NCI-H1092 treated with DMSO at 0.1 percent for 48 hours (cell line): ENCODE measurements around the gene SLC2A1.

ENCODE experiments used
- DNase-seq: peaks from one replicate; lab custom pipeline; 2025; lab: John Stamatoyannopoulos, UW

SLC2A1 gene

DNA sequence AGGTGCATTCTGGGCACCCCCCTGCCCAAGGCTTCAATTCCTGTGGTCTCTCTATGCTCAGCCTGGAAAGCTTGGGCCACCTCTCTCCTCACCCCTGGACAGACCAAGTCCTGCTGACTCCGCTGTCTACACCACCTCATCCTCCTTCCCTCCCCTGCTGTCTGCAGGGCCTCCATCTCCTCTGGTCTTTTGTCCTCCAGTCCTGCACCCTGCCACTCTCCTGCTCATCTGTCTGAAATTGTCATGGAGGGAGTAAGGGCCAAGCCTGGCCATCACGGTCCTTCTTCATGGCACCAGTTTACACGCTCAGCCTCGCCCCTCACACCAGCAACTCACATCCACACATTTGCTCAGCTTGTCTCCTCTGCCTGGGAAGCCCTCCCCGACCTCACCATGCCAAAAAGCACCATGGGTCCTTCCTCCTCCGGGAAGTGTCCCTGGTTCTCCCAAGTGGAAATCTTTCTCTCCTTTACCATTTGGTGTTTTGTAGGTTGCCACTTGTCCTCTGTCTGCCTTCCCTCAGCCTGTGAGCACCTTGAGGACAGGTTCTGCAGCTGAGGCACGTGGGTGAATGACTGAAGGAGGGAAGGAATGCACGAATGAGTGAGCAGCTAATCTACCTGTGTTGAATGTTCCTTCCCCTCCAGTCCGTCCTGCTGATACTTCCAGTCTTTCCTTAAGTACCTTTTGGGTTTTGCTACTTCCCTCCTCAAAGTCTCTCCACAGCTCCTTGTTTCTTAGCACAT lies 2.1 kb upstream of the SLC2A1 start:
- DNase-seq, result no peak

DNA sequence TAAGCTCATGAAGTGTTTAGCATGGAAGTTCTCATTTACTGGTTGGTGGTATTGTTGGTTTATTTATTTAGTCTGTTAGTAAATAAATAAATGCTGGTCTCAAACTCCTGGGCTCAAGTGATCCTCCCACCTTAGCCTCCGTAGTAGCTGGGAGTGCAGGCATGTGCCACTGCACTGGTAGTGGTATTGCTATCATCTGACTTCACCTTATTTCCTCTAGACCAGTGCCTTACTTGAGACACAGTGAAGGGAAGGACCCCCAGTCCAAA lies 1.4 kb upstream of the SLC2A1 start:
- no peak for DNase-seq

- DNase-seq, result peak; percentile 48
Measured at GRCh38 chr1:42957880-42958487, 684 bp downstream of the SLC2A1 start.

- DNase-seq, result no peak
Measured at GRCh38 chr1:42957229-42957879, 1.3 kb downstream of the SLC2A1 start.

DNA sequence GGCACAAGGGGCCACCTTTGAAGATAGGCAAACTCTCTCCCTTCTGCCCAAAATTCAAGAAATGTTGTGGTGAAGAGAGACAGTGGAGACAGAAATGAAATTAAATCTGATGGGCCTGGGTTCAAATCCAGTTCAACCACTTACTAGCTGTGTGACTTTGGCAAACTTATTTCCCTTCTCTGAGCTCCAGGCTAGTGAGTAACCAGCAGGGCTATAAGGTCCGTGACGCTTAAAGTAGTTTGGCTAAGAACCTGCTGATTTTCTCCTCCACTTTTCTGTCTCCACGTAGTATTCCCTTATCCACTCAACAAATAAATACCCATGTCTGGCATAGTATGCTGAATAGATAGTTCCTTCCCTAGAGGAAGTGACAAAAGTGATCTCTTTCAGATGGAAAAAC lies 1.9 kb downstream of the SLC2A1 start:
- no peak for DNase-seq

- no peak for DNase-seq
Measured at GRCh38 chr1:42955311-42956063, 3.2 kb downstream of the SLC2A1 start.

DNA sequence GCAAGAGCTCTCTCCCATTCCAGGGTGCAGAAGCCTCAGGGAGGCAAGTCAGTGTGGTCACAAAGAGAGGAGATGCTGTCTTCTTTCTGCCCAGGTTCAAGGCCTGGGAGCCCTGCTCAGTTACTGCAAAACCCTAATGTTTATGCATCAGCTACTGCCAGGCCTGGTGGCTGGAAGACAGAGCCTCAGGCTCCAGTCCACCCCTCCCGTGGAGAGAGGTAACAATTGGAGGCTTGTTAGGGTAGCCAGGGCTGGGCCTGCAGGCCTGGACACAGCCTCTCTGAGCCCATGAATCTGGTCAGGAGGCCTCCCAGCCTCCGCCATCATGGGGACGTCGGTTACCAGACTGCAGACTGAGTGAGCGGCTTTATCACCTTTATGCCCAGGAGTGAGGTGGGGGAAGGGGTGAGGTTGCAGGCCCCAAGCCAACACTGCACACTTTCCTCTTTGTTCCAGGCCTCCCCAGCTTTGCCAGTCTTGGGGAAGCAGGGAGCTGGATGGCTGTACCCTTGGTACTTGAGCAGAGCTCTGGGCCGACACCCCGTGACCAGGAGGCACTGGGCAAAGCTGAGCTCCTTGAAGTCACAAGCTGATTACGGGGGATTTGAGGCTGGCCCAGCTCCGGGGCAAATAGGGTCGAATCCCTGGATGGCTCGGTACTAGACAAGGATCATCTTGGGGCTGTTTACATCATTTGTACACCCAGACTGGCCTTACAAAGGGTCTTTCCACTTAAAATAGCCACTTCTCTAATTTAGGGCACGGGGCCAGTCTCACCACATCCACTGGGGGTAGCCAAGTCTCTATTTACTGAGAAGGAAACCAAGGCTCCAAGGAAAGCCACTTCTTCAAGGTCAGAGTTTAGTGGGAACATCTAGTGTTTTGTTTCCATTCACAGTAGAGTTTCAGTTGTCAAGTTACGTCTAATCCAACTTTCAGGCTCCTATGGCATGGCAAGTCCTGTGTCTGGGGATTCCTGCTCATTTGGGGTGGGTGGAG lies 5.2 kb downstream of the SLC2A1 start:
- DNase-seq, result no peak

DNA sequence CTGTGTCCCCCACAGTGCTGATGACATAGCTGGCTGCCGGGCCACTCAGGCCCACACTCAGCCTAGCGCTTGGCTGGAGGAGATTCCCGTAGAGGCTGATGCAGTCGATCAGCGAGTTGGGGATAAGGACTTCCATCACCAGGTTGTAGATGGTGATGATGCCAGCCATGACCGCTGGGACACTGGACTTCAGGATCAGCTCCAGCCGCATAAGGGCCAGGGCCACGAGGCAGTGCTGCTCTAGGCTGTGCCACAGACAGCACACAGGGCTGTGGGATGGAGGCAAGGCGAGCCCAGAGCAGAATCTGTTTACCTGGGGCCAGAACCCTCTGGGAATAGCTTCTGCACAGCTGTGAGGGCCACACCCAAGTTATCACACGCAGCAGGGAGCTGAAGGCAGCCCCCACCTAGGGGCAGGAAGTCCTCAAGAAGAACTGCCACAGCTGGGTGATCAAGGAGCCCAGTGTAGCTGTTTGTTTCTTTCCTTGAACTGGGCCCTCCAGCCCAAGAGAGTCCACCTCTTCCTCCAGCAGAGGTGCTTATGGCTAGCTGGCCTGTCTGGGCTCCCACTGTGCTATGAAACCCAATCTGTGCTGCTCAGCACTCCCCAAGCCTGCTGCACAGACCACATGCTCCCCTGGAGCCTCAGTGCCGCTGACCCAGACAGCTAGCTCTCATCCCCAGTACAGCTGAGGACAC lies 6.2 kb downstream of the SLC2A1 start:
- no peak for DNase-seq

DNA sequence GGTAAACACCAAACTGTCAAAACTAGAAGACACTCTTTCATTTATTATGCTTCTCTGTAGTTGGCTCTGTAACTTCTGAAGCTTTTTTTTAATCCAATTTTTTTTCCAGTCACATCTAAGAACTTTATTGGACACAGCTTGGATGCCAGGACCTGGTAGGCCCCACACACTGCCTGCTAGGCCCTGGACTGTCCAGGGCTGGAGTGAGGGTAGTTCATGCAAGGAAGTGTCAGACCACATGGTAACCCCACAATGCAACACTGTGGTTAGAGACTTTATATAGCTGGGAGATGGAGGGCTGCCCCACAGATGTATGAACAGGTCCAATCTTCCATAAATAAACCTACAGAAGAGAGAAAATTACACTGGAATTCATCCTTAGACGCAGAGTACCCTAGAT lies 7.1 kb downstream of the SLC2A1 start:
- DNase-seq, result no peak

- no peak for DNase-seq
Measured at GRCh38 chr1:42950116-42950481, 8.6 kb downstream of the SLC2A1 start.

DNA sequence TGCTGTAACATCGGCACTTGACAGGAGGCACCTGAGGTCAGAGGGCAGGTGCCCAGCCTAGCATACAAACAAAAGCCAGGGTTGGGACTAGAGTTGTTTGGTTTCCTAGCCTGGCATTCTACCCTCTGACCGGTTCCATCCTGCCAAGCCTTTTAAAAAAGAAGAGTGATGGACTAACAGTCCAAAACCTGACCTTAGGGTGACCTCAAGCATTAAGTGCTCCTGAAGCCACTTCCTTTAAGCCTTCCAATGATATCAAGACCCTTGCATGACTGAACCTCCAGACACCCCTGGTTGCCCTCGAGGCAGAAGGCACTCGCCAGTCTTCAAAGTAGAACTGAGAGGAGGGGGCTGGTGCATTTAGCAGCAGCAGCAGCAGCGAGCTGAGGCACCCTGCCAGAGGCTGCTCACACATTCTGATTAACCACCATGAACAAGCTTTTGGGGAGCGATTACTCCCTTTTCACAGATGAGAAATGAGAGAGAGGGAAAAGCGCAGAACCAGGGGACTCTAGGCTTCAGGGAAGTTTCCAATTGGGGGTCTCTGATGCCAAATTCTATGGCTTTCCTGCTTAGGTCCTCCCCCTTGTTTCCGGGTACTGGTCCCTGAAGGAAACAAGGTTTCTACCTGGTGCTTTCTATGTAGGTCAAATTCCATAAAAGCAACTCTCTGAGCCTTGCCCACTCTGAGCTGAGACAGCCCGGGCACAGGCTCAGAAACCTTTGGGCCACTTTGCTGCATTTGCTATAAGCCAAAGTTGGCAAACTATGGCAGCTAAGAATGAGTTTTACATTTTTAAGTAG lies 9.2 kb downstream of the SLC2A1 start:
- DNase-seq, result no peak

DNA sequence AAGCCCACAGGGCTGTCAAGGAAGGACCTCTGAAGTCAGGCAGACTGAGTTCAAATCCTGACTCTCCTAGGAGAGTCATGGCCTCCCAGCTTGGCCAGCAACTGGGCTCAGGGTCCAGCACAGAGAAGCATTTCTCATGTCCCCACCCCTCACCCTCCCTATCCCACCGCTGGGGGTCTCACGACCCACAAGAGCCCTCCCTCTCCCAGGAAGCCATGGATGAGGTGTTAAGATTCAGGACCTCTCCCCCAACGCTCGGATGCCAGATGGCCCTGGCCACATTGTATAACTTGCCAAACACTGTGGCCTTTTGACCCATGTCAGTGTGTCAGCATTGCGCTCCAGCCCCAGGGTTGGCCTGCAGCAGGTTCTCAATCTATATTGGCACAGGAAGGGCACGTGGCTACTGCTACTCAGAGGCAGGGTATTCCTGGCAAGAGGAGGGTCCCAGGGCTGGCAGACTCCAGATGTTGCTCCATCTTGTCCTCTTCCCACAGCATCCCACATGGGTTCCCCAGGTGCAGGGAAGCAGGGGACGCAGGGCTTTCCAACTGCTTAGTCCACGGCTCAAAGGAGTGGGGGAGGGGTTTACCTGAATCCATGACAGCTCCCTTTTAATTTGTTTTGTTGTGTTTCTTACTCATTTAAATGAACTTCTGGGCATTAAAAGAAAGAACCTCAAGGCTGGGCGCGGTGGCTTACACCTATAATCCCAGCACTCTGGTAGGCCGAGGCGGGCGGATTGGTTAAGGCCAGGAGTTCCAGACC lies 10.5 kb downstream of the SLC2A1 start:
- DNase-seq, result no peak

DNA sequence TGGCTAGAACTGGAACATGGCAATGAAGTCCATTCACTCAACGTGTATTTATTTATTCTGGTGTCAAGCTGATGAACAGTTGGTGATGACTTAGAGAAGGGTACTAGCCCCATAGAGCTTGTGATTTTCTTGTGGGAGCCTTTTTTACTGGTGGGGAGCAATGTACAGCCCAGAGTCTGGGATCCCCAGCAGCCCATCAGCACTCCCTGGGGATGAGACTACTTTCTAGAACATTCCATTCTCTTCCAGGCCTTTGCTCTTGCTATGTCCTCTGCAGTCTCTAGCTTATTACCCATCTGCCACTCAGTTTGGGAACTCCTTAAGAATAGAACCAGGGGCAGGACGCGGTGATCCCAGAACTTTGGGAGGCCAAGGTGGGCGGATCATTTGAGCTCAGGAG lies 11.6 kb downstream of the SLC2A1 start:
- DNase-seq, result no peak

- no peak for DNase-seq
Measured at GRCh38 chr1:42946120-42946898, 12.4 kb downstream of the SLC2A1 start.

DNA sequence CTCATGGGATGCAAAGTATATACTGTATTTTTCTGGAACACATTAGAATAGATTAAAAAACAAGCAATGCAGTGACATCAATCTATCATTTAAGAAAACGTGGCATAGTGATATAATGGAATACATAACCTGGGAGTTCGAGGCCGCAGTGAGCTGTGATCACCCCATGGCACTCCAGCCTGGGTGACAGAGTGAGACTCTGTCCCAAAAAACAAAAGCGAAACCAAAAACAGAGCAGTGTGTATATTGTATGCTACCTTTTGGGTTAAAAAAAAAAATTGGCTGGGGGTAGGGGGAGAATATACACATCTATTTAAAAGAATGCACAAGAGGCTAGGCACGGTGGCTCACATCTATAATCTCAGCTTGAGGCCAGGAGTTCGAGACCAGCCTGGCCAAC lies 13.5 kb downstream of the SLC2A1 start:
- DNase-seq, result no peak

DNA sequence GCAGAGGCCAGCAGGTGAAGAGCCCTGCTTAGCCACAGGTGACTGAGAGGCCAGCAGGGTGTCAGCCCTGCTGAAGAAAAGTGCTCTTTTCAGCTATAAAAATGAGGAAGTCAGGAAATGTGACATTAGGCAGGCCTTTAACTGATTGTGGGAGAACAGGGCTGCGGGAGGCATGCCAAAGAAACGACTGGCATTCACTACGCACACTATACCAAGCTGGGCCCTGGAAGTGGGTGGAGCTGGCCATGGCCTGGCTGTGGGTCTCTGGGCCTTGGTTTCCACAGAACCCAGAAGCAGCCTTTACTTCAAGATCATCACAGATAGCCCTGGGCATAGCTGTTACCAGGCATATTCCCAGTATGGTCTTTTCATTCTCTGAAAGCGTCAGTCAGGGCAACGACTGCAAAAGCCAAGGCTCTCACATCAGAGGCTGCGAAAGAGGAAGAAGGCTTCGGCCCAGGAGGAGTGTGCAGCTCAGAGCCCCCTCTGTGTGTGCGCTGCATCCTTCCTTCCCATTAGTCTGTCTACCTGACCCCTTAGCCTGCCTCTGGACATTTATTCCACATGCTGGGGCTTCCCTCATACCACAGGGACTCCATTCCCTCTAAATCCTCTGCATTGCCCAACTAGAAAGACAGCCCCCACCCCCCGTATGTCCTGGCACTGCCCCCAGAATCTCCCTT lies 14.3 kb downstream of the SLC2A1 start:
- DNase-seq, result no peak

GRCh38 chr1:42943728-42944127 lies 14.9 kb downstream of the SLC2A1 start:
- DNase-seq, result no peak

GRCh38 chr1:42943166-42943565 lies 15.5 kb downstream of the SLC2A1 start:
- no peak for DNase-seq
